A673 (cell line): ENCODE measurements around the gene ATG16L2.

Experiments
- EZH2 ChIP-seq: fragments of 200-600 bp; sonication (generic); IDR thresholded peaks from 2 replicates; pipeline ENCODE4 v1.6.1; 2017; ENCODE audit warnings: borderline replicate concordance, low read depth, mild to moderate bottlenecking, mixed read lengths, antibody characterized with exemption, low read length; ENCODE audit not compliant: poor library complexity, severe bottlenecking
- TF ChIP-seq, protein P1 (sequence below): fragments of 300-800, 200-600 bp; sonication (generic); conservative IDR thresholded peaks from 2 replicates; pipeline ENCODE4 v1.5.1; 2017; ENCODE audit warnings: low read depth, mild to moderate bottlenecking, antibody characterized with exemption, low read length, moderate library complexity, mixed read lengths

DNA sequence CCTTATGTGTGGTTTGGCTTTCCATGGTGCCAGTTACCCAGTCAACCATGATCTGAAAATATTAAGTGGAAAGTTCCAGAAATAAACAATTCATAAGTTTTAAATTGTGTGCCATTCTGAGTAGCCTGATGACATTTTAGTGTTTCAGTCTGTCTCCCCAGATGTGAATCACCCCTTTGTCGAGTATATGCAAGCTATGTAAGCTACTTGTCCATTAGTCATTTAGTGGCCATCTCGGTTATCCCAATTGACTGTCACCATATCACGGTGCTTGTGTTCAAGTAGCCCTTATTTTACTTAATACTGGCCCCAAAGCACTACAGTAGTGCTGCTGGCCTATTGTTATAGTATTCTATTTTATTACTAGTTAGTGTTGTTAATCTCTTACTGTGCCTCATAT, 44.9 kb downstream of the ATG16L2 start:
- TF ChIP-seq, protein P1, sequence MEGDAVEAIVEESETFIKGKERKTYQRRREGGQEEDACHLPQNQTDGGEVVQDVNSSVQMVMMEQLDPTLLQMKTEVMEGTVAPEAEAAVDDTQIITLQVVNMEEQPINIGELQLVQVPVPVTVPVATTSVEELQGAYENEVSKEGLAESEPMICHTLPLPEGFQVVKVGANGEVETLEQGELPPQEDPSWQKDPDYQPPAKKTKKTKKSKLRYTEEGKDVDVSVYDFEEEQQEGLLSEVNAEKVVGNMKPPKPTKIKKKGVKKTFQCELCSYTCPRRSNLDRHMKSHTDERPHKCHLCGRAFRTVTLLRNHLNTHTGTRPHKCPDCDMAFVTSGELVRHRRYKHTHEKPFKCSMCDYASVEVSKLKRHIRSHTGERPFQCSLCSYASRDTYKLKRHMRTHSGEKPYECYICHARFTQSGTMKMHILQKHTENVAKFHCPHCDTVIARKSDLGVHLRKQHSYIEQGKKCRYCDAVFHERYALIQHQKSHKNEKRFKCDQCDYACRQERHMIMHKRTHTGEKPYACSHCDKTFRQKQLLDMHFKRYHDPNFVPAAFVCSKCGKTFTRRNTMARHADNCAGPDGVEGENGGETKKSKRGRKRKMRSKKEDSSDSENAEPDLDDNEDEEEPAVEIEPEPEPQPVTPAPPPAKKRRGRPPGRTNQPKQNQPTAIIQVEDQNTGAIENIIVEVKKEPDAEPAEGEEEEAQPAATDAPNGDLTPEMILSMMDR = no peak
- no peak for TF ChIP-seq EZH2
